HUES48 (cell line): Measurements from ENCODE around the gene PTH1R.

Experiments
- H3K27ac ChIP-seq: one replicate; pipeline ENCODE4 v1.7.0; 2013; ENCODE audit warnings: low read depth, low read length, inconsistent platforms
- H3K27me3 ChIP-seq: 2 replicates; pipeline ENCODE4 v1.6.1; 2013; ENCODE audit warnings: mild to moderate bottlenecking, low read length; ENCODE audit not compliant: control insufficient read depth, insufficient read depth
- H3K36me3 ChIP-seq: 2 replicates; pipeline ENCODE4 v1.6.1; 2013; ENCODE audit warnings: low read length; ENCODE audit not compliant: control insufficient read depth, insufficient read depth
- H3K4me1 ChIP-seq: 2 replicates; pipeline ENCODE4 v1.6.1; 2013; ENCODE audit warnings: mild to moderate bottlenecking, low read length; ENCODE audit not compliant: control insufficient read depth, insufficient read depth
- H3K4me3 ChIP-seq: 2 replicates; pipeline ENCODE4 v1.5.1; 2013; ENCODE audit warnings: mild to moderate bottlenecking, low read depth, low read length
- H3K9ac ChIP-seq: 2 replicates; pipeline ENCODE4 v1.6.1; 2013; ENCODE audit warnings: mild to moderate bottlenecking, low read depth, low read length, moderate library complexity
- H3K9me3 ChIP-seq: 2 replicates; pipeline ENCODE4 v1.6.1; 2013; ENCODE audit warnings: low read length; ENCODE audit not compliant: control insufficient read depth, insufficient read depth

PTH1R gene

DNA sequence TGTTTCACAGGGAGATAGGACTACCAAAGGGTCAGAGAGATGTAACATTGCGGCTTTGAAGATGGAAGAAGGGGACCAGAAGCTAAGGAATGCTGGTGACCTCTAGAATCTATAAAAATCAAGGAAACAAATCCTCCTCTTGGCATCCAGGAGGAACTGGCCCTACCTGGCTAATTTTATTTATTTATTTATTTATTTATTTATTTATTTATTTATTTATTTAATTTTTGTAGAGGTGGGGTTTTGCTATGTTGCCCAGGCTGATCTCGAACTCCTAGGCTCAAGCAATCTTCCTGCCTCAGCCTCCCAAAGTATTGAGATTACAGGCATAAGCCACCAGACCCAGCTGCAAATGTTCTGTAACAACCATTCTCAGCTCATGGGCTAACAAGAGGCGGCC, 34.0 kb upstream of the PTH1R start:
- peaks cover 9% of the 10 kb centered on the region for H3K4me1 ChIP-seq
- peaks cover 10% of the 10 kb centered on the region for H3K27me3 ChIP-seq
- no peak overlapping the region for H3K4me3 ChIP-seq
- no peaks in the 10 kb centered on the region for H3K36me3 ChIP-seq
- no peak overlapping the region for H3K9ac ChIP-seq
- H3K27ac ChIP-seq = no peak overlapping the region
- H3K9me3 ChIP-seq = peaks cover 14% of the 10 kb centered on the region; the same call in 1 of the 2 replicates

DNA sequence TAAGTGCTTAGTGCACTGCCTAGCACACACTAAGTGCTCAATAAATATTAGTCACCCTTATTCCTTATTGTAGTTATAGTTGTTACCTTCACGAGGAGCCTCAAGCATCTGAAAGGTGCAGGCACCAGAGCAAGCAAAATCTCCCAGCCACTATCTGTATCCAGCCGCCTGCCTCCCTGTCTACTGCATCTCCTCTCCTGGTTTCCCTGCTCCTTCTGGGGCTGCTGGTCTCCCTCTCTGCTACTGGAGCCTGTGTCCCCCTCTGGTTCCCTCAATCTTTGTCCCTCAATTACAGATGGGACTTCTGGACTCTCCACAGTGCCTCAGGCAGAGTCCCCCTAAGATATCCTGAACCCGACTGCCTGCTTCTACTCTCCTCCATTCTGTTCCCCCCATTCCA, 33.1 kb upstream of the PTH1R start:
- H3K36me3 ChIP-seq = no peaks in the 10 kb centered on the region
- peaks cover 13% of the 10 kb centered on the region; the same call in 1 of the 2 replicates for H3K9me3 ChIP-seq
- H3K9ac ChIP-seq = no peak overlapping the region
- peaks cover 10% of the 10 kb centered on the region for H3K27me3 ChIP-seq
- H3K4me1 ChIP-seq = peaks cover 9% of the 10 kb centered on the region
- H3K4me3 ChIP-seq = no peak overlapping the region
- H3K27ac ChIP-seq = no peak overlapping the region

DNA sequence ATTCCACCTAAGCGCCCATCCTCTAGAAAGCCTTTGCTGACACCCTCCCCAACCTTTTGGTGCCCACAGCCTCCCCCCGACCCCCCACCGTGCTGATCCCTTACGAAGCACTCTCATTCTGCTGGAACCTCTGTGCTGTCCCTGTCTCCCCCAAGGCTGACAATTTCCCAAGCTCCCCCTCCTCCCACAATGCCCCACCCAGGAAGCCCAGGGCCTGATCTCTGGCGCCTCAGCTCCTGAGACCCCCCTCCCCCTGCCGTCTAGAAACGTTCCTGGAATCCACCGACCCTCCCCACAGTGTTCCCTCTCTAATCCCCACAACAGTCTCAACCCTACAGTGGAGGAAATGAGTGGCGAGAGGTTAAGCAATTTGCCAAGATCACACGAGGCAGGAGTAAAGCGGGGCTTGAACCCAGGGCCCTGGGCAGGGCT, 32.6 kb upstream of the PTH1R start:
- peaks cover 10% of the 10 kb centered on the region for H3K27me3 ChIP-seq
- H3K27ac ChIP-seq = no peak overlapping the region
- H3K9ac ChIP-seq = no peak overlapping the region
- H3K4me1 ChIP-seq = peaks cover 9% of the 10 kb centered on the region
- H3K36me3 ChIP-seq = no peaks in the 10 kb centered on the region
- H3K9me3 ChIP-seq = peaks cover 11% of the 10 kb centered on the region; the same call in 1 of the 2 replicates
- peak overlapping the region; percentile 61; the same call in 1 of the 2 replicates for H3K4me3 ChIP-seq

DNA sequence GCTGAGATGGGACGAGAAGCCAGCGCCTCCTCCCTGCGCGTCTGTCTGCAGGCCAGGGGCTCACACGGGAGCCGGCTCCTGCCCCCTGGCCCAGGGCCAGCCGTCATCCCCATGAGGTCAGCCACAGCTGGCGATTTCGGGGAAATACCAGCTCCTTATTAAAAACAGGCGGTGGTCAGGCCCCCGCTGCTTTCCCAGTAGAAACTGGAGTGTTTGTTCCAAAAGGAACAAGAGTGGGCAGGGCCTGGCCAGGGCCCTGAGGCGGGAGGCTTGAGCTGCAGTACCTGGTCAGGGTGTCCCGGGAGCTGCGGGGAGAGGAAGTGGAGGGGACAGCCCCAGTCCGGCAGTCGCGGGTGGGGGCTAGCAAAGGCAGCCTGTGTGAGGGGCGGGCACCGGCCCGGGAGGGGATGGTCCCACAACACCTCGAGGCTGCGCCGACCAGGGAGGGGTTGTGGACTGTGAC, 32.1 kb upstream of the PTH1R start:
- H3K9me3 ChIP-seq = peaks cover 11% of the 10 kb centered on the region; the same call in 1 of the 2 replicates
- no peak overlapping the region for H3K27ac ChIP-seq
- no peaks in the 10 kb centered on the region for H3K36me3 ChIP-seq
- H3K4me1 ChIP-seq = peaks cover 9% of the 10 kb centered on the region
- H3K27me3 ChIP-seq = peaks cover 10% of the 10 kb centered on the region
- H3K4me3 ChIP-seq = peak overlapping the region; percentile 61
- H3K9ac ChIP-seq = peak overlapping the region; percentile 48

DNA sequence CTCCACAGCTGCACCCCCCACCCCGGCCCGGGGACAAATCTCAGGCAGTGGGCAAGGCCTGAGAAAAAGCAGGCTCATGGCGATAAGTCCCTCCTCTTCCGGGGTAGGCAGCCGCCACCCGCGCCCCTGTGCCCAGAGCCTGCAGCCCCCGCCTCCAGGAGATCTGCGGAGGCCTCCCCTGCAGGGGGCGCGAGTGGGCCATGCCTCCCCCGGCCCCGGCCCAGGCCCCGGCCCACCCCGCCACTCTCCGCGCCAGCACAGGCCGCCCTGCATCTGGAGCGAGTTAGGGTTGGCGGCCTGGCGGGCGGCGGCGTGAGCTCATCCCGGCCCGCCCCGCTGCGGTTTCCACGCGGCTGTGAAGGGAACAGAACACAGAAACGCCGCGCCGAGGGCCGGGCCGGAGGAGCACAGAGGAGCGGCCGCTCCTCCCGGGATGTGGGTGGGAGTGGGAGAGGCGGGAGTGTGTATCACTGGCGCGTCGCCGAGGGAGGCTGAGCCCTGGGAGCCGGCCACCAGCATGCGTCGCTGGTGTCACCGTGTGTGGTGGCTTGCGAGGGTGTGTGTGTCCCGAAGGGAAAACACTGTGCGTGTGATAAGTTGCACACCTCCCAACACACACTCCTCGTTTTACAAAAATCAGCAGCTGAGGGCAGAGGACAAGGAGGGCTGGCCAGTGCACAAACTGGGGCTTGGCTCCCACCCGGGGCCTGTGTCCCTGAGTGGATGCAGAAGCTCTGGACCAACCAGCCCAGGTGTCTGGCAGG, 31.5 kb upstream of the PTH1R start:
- Histone ChIP-seq H3K9ac (peak overlapping the region; percentile 48), H3K27ac (no peak overlapping the region), H3K4me3 (peak overlapping the region; percentile 61), H3K4me1 (peaks cover 9% of the 10 kb centered on the region), H3K9me3 (peaks cover 6% of the 10 kb centered on the region; the same call in 1 of the 2 replicates), H3K36me3 (no peaks in the 10 kb centered on the region), H3K27me3 (peaks cover 10% of the 10 kb centered on the region)

DNA sequence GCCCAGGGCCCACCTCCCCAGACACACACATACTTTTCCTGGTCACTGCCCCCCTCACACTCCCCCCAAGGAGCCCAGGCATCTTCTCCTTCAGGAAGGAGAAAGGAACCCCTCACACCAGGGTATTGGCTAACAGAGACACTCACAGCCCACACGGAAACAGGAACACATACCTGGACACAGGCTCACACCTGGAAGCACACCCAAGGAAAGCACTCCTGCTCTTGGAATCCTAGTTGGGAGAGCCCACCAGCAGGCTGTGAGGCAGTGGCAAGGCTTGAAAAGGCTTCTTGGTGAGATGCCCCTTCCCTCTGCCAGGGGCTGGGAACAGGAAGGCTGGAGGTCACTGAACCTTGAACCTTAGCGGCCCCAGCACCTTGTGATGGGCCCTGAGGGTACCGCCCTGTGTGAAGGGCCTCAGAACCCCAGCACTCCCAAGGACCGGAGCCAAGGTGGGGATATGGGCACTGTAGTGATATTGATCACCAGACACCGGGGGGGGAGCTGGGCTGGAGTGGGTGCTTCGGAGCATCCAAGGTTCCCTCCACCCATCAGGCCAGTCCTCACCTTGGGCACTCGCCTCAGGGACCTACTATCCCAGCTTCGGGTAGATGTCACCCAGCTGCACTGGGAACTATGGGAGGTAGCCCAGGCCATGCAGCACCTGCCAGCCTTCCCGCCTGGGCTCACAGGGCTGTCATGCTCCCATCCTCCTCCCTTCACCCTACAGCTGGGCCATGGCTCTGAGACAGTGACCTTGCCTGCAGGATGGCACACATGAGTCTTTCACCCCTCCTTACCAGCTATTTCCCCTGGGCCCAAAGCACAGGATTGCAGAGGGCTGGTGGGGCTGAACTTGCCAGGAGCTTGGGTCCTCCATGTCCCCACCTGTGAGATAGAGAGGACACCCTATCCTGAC, 30.6 kb upstream of the PTH1R start:
- Histone ChIP-seq H3K27me3 (peaks cover 10% of the 10 kb centered on the region), H3K9me3 (peaks cover 2% of the 10 kb centered on the region; the same call in 1 of the 2 replicates), H3K36me3 (no peaks in the 10 kb centered on the region), H3K4me1 (peaks cover 9% of the 10 kb centered on the region), H3K9ac (no peak overlapping the region), H3K27ac (no peak overlapping the region), H3K4me3 (no peak overlapping the region)

DNA sequence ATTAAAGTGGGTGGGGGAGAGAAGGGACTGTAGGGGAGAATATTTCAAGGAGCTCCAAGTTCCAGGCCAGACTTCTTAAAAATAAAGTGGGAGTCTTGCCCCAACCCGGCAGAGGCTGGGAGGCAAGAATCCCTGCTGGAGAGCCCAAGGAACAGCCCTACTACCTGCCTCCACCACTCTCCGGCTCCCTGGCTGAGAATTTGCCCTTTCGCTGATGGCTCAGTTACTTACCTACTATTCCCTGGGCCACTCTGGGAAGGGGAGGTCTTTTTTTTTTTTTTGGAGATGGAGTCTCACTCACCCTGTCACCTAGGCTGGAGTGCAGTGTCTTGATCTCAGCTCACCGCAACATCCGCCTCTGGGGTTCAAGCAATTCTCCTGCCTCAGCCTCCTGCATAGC, 29.8 kb upstream of the PTH1R start:
- Histone ChIP-seq H3K4me1 (peaks cover 9% of the 10 kb centered on the region), H3K9ac (no peak overlapping the region), H3K27ac (no peak overlapping the region), H3K27me3 (peaks cover 10% of the 10 kb centered on the region), H3K4me3 (no peak overlapping the region), H3K9me3 (no peaks in the 10 kb centered on the region), H3K36me3 (no peaks in the 10 kb centered on the region)

DNA sequence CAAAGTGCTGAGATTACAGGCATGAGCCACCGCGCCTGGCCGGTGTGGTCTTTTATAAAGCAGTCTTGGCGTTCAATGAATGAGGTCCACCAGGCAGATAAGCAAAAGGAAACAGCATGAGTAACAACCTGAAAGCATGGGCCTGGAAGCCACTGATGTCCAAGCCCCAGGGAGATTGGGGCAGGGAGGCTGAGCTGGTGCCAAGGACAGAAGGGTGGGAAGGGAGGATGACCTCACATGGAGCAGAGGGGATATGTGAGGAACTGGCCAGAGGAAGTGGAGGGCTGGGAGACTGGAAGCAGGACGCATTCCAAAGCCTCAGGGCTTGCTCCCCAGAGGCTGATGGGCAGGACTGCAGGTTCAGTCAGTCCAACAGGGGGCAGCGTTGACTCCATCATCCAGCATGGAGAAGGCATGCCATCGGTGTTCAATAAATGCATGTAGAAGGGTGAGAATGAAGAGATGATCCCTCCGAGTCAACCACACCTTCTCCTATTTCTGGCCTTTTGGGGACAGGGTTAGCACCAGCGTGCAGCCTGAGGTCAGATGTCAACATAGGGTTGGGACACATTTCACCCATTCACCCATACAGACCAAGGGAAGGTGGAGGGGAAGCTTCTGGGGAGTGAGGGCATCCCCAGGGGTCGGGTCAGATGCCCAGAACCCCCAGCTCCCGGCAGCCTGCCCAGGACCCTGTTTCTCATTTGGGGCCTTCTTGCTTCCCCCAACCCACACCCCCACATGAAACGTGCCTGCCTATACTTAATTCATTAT, 29.1 kb upstream of the PTH1R start:
- Histone ChIP-seq H3K36me3 (no peaks in the 10 kb centered on the region), H3K4me1 (peaks cover 9% of the 10 kb centered on the region), H3K27ac (no peak overlapping the region), H3K27me3 (peaks cover 10% of the 10 kb centered on the region), H3K4me3 (no peak overlapping the region), H3K9me3 (no peaks in the 10 kb centered on the region), H3K9ac (no peak overlapping the region)

DNA sequence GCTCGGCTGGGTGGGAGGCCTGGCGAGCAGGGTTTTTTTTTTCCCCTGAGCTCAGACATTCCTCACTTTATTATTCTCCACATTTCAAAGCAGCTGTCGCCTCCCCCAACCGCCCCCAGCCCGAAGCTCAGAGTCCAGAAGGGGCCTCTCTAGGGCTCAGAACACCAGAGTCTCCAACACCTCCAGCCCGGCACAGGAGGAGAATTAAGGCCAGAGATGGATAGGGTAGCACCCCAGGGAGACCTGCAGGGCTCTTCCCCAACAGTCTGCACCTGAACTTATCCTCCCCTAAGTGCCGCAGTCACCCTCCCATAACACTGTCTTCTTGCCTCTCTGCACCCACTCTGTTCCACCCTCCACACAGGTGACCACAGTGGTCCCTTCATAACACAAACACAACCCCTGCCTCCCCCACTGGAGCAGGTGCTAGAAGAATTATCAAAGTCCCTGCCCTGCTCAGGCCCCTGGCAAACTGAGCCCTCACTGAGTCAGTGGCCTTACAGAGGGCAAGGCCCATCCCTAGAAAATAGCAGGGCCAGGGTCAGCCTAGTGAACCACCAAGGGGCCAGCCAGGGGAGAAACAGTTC, 28.4 kb upstream of the PTH1R start:
- peaks cover 9% of the 10 kb centered on the region for H3K4me1 ChIP-seq
- H3K9ac ChIP-seq = no peak overlapping the region
- H3K4me3 ChIP-seq = no peak overlapping the region
- no peaks in the 10 kb centered on the region for H3K9me3 ChIP-seq
- H3K36me3 ChIP-seq = no peaks in the 10 kb centered on the region
- H3K27ac ChIP-seq = no peak overlapping the region
- peaks cover 10% of the 10 kb centered on the region for H3K27me3 ChIP-seq
